Ovary (tissue), 3 donors: Measurements from ENCODE around the gene GREB1L.

ENCODE experiments used
- POLR2A ChIP-seq: fragments of 450-650 bp; IDR thresholded peaks from one replicate; pipeline ENCODE4 v1.6.1; 2017; ENCODE audit warnings: antibody characterized with exemption, mild to moderate bottlenecking, moderate library complexity
- TF ChIP-seq, protein P1 (sequence below), 3 donors: fragments of 450-650 bp in 2 of 3; fragments of 200-600 bp in 1 of 3; IDR thresholded peaks; one replicate each; pipeline versions ENCODE4 v1.5.1 to v1.8.0; 2016 to 2022; ENCODE audit warnings: antibody characterized with exemption in 3 of 3, mild to moderate bottlenecking in 1 of 3
- donor health status: DM: no; HTN: no; CAD: no.

- TF ChIP-seq, protein P1, sequence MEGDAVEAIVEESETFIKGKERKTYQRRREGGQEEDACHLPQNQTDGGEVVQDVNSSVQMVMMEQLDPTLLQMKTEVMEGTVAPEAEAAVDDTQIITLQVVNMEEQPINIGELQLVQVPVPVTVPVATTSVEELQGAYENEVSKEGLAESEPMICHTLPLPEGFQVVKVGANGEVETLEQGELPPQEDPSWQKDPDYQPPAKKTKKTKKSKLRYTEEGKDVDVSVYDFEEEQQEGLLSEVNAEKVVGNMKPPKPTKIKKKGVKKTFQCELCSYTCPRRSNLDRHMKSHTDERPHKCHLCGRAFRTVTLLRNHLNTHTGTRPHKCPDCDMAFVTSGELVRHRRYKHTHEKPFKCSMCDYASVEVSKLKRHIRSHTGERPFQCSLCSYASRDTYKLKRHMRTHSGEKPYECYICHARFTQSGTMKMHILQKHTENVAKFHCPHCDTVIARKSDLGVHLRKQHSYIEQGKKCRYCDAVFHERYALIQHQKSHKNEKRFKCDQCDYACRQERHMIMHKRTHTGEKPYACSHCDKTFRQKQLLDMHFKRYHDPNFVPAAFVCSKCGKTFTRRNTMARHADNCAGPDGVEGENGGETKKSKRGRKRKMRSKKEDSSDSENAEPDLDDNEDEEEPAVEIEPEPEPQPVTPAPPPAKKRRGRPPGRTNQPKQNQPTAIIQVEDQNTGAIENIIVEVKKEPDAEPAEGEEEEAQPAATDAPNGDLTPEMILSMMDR (IDR thresholded peaks at IDR 0.05): no peak
- no peak for TF ChIP-seq POLR2A
These were observed 267.0 kb downstream of the GREB1L start for GRCh38 chr18:21509062-21509461.
